SKM-1 (cell line): Measurements from ENCODE around the gene PTH2.

Experiments
- DNase-seq: peaks from one replicate; lab custom pipeline; 2025; ENCODE audit not compliant: unreplicated experiment; lab: John Stamatoyannopoulos, UW

Gene PTH2

DNA sequence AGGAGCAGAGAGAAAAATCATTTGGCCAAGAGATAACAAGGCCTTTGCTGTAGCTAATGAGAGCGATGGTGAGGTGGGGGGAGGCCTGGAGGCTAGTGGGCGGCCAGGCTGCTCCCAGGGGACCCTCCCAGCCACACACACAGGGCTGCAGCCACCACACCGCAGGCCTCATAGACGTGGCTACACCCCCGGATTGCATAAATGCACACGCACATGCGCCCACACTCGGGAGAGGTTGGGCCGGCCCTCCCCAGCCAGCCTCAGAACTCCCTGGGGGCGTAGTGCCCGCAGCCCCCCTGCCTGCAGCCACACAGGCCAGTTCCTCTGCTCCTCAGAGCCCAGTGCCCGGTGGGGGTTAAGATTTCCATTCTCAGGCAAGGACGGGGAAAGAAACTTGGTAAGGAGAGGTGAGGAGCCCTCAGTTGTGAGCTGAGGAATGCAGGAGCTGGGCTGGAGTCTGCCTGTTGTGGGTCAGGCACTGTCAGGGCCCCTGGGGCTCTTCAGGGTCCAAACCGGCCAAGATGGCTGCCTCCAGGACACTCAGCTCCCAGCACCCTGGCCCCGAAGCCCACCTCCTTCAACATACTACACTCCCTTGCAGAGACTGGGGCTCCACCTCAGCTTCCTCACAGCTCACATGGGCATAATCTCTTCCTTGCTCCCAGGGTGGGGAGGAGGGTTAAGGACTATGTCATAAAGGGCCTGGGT is 8.0 kb downstream of the PTH2 start:
- no peak for DNase-seq

DNA sequence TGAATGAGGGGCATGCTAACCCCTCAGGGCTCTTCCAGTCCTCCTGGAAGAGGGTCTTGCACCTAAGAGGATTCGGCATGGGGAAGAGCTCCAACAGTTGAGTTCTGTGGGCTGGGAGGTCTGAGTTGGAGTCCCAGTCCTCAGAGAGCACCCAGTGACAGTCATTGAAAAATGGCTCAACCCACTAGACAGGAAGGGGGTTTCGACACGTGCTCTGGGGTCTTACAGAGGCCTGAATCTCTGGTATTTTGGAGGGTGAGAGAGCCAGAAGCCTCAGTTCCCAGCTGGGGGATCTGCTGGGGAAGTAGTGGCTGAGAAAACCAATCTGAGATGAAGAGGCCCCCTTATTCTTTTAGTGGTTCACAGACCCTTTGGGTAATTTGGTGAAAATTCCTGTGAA is 9.0 kb downstream of the PTH2 start:
- no peak for DNase-seq

DNA sequence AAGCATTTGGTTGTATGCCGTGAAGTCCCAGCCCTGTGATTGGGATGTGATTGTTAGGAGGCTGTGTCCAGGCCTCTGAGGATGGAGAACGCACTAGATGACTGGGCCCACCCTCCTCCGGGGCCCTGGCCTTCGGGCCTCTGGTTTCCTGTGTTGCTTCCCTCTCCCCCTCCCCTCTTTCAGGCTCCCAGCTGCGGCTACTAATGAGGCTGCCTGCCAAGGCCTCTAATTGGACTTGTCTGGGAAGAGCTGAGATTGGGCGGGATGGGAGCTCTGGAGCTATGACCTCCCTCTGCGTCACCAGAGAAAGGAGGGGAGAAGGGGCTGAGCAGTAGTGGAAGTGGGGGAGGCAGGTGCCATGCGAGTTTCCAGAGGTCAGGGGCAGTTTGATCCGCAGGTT is 9.9 kb downstream of the PTH2 start:
- no peak for DNase-seq

DNA sequence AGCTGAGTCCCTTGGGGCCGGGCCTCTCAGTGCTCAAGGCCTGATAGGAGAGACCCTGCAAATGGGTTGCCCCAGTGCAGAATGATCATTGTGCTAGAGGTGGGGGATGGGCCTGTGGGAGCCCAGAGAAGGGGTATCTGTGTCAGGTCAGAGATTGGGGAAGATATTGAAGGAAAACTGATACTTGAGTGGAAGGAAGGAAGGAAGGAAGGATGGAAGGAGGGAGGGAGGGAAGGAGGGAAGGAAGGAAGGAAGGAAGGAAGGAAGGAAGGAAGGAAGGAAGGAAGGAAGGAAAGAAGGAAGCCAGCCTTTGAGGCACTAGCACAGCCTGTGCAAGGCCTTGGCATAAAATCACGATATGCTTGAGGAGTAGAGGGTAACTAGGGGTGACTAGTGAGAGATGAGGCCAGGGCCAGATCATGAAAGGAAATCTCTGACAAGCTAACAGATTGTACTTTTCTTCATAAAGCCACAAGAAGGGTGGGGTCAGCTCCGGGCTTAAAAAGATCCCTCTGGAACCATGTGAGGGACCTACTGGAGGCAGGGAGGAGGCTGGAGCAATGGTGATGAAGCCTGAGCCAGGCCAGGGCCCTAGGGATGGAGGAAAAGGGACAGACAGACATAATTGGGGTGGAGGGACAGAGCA is 11.4 kb downstream of the PTH2 start:
- DNase-seq = no peak

DNA sequence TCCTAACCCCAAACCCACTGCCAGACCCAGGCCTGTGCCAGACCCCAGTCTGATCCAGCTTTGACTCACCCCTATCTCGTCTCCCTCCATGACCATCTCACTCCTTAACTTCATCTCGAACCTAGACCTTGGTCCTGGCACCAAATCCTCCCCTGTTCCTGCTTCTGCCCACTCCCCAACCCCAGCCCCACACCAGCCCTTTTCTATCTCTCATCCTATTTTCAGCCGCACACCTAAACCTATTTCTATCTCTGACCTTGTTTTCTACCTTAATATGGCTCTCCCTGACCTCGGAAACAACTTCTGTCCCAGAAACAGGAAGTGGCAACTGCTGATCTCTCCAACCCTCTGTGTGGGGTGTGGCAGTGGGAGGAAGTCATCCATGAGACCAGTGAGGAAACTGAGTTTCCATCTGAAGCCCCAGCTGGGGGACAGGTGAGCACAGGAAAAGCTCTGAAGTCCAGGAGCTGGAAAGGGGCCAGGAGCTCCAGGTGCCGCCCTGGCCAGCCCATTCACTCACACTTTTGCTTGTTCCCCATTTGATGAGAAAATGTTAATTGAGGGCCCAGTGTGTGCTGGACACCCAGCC is 13.7 kb downstream of the PTH2 start:
- peak; percentile 20 for DNase-seq

DNA sequence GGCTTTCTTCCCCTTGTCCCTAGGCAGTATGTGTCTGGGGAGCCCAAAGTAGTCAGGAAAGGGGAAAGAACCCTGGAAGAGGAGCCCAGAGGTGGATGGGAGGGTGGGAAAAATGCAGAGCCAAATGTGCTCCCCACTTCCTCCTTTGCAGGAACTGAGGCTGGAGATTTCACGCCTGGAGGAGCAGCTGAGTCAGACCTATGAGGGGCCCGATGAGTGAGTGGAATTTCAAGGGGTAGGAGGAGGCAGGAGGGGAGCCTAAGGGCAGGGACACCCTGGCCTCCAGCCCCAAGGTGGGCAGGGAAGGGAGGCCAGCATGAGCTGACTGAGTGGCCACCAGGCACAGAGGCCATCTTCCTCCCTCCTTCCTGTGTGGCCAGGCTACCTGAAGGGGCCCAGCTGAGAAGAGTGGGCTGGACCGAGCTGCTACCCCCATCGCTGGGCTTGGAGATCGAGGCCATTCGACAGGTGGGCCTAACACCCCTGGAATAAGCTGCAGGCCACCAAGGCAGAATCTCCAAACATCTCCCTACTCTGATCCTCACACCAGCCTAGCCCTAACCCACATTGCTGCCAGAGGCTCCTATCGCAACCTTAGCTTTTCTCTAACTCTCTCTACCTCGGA is 14.3 kb downstream of the PTH2 start:
- no peak for DNase-seq

DNA sequence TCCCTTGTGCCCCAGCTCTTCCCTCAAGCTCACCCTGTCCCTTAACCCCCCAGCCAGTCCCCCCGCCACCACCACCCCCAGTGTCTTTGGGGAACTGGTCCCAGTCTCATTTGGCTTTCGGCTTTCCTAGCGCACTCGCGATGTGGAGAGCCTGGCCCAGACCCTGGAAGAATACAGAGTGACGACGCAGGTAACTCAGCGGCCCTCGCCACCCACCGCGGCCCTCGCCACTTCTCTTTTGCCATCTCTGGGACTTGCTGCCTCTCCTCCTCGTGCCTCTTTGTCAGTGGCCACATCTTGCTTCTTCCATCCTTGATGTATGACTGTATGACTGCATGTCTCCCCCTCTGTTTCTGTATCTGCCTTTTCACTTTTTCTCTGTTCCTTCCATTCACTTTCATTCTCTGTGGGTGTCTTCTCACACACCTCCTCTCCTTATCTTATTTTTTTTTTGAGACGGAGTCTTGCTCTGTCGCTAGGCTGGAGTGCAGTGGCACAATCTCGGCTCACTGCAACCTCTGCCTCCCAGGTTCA is 15.7 kb downstream of the PTH2 start:
- DNase-seq = no peak

DNA sequence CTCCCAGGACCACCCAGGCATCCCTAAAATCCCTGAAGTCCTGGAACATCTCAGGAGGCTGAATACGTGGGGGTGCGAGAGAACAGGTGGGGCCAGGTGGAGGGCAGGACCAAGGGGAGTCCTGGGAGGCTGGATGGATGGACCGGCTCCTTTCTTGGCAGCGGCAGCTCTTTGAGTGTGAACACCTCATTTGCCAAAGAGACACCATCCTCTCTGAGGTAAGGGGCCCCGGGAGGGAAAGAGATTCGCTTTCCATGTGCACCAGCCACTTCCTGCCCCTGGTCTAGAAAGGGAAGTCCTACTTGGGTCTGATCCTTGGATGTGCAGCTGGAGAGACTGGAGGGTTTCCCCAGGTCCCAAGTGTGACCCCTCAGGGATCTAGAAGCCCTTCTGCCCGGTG is 16.2 kb downstream of the PTH2 start:
- DNase-seq = no peak

DNA sequence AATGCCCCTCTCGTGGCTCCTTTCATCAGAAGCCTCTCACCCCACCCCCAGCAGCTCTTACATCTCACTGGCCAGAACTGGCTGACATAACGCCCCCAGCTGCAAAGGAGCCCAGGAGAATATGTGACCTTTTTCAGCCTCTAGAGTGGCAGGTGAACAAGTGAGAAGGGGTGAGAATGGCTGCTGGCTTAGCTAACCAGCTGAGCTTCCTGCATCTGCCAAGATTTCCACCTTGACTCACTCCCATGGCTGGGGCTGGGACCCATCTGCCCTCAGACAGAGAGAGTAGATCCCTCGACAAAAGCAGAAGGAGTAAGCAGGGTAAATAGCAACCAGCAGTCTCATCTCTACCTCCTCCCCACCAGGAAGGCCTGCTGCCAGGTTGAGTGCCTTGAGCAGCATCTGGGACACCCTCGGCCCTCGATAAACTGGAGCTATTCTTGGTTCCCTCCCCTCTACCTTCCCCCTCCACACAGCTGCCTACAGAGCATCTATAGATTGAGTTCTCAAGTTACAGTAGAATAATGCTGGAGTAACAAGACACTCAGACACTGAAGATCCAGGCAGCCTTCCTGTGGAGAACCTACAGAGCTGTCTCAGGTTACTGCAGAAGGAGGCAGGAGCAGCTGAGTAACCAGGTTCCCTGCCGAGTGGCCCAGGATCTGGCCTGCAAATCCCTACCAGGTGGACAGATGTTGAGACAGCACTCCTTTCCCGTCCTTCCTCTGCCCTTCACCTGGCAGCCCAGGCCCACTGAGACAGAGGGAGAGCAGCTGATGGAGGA is 19.6 kb downstream of the PTH2 start:
- no peak for DNase-seq

DNA sequence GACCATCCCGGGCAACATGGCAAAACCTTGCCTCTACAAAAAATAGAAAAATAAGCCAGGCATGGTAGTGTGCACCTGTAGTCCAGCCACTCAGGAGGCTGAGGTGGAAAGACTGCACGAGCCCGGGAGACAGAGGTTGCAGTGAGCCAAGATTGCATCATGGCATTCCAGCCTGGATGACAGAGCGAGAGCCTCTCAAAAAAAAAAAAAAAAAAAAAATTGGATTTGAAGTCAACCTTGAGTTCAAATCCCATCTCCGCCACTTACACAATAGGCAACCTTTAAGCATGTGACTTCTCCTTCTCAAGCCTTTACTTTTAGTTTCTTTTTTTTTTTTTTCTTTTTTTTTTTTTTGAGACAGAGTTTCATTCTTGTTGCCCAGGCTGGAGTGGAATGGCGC is 23.2 kb downstream of the PTH2 start:
- no peak for DNase-seq

DNA sequence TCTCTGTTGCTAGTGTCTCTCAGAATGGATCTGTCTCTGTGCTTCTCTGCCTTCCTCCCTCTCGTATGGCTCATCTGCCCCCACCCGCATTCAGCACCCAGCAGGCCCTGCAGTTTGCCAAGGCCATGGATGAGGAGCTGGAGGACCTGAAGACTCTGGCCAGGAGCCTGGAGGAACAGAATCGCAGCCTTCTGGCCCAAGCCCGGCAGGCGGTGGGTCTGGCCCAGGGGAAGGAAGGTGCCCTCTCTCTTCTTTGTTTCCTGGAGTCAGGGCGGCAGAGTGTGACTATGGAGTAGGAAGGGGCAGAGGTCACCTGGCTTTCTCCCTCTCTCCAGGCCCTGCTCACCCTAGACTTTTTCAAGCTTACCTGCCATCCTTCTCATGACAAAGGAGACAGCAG is 24.3 kb downstream of the PTH2 start:
- DNase-seq = no peak

DNA sequence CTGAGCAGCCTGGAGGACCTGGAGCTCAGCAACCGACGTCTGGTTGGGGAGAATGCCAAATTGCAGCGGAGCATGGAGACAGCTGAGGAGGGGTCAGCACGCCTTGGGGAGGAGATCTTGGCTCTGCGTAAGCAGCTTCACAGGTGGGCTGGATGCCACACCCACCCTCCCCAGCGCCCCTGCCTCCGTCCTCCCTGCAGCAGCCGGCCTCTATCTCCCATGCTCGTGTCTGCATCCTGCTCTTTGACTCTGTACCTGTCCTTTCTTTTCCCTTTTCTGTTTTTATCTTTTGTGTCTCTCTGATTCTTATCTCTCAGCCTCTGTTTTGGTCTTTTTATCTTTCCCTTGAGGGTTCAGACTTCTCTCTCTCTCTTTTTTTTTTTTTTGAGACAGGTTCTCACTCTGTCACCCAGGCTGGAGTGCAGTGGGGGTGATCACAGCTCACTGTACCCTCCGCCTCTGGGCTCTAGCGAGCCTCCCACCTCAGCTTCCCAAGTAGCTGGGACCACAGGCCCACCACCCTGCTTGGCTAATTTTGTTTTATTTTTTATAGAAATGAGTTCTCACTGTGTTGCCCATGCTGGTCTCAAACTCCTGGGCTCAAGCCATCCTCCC is 25.1 kb downstream of the PTH2 start:
- no peak for DNase-seq

DNA sequence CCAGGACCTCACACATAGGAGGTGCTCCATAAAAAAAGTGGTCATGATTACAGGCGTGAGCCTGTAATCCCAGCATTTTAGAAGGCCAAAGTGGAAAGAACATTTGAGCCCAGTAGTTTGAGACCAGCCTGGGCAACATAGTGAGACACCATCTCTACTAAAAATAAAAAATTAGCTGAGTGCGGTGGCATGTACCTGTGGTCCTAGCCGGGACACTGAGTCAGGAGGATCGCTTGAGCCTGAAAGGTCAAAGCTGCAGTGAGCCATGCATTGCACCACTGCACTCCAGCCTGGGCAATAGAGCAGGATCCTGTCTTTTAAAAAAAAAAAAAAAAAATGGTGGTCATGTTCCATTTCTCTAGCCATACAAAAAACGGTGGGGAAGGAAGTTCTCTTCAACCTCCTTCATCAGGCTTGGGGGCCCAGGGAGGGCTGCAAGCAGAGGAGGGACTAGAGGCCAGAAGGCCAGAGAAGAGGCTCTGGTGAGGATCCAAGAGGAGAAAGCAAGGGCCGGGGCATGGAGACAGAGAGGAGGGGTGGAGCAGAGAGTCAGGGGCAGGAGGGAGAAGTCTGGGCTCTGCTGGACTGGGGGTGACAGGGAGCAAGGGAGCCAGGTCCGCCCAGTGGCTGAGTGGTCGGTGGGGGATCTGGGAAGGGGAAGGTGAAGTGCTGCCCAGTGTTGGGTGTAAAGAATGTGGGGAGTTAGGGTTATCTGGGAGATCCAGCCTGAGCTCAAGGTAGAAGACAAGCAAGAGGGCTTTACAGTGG is 26.3 kb downstream of the PTH2 start:
- no peak for DNase-seq

DNA sequence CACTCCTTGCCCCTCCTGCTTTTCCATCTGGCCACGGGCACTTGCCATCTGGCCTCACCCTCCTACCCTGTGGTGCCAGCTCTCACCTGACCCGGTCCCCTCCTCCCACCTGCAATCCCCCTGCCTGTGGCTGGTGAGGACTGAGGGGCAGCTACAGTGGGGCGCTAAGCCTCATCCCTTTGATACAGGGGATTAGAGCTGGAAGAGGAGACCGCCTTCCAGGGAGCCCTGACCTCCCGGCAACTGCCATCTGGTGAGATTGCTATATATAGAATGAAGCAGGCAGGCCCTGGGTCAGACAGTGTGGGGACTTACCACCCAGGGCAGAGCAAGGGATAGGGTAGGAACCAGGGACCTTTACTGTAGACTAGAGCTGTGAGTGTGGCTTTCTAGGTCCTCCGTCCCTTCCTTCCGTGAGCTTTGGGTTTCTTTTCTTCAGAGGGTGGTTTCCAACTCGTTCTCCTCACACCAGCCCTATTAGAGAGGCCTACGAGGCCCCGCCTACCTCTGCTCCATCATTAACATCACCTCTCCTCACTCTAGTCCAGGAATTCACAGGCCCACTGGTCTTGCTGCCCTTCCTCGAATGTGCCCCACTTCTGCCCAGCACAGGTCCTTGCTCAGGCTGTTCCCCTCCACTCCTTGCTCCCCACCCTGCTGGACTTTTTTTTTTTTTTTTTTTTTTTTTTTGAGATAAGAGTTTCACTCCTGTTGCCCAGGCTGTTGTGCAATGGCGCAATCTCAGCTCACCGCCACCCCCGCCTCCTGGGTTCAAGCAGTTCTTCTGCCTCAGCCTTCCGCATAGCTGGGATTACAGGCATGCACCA is 27.4 kb downstream of the PTH2 start:
- no peak for DNase-seq

DNA sequence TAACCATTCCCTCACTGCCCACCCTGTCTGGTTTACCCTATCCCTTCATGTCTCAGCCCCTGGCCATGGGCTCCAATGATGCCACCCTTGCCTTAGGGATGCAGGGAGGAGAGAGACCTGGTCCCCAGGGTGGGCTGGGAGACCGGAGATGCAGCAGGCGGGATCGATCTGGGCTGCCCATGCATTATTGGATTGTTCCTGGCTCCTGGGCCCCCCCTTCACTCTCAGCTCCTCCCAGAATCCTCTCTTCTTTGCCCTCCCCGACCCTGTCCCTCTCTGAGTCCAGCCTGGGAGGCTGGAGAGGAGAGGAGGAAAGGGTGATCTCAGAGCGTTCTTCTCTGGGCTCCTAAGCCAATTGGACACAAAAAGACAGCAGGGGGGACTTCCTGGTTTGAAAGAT is 29.4 kb downstream of the PTH2 start:
- DNase-seq = no peak

DNA sequence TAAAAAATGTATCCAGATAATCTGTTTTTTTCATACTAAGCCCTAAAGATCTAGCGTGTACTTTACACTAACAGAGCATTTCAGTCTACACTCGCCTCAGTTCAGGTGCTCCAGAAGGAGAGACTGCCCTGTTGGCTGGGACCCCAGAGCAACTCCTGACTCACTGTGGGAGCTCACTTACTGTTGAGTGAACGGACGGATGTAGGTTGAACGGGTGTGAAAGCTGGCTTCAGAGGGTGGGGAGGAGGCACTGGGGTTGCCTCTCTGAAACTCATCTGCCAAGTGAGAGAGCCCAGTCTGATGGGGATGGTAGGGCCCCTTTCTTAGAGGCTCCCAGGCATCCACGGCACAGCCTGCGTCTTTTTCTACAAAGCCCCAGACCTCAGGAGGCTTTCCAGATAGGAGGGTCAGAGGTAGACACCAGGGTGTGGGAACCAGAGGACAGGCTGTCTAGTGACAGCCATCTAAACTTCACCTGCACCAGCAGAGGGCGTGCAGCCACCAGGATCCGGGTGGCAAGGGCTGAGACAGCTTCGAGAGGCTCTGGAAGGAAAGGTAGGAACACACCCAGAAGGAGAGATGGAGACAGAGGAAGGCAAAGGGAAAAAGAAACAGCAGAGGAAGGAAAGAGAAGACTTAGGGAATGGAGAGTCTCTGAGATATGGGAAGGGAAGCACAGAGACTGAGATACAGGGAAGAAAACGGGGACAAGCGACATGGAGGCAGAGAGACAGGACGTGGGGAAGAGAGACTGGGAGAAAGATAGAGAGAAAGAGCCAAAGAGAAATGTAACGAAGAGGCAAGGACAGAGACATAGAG is 31.5 kb downstream of the PTH2 start:
- DNase-seq = peak; percentile 11

DNA sequence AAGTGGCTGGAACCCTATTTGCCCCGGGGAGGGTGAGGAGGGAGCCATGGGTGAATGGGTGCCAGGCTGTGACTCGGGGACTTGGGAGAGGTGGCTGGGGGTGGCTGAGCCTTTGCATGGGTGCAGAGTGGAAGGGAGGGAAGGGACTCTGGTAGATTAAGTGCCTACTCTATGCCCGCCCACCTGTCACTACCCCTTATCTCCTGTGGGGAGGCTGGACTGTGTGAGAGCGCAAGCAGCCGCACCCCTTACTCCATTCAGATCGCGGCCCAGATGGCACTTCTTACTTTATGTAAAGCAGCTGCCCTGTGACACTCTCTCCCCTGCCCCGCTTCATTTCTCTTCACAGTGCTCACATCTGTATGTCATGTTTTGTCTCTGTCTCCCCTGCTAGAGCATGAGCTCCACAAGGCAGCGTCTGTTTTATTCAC is 32.3 kb downstream of the PTH2 start:
- no peak for DNase-seq
